Smooth muscle cell (in vitro differentiated cells): ENCODE measurements around the gene KCNQ5. TPM values are rescaled to one million over a fixed set of nuclear protein-coding genes. Genes with fewer than 3 reads are reported as not detected.
"Not testable (repeated sequence)": the region's sequence is repeated elsewhere in the genome, so short reads cannot be mapped to it uniquely, and the experiment has no call there.

ENCODE experiments used
- DNase-seq: peaks from one replicate; lab custom pipeline; 2025; ENCODE audit not compliant: unreplicated experiment; lab: John Stamatoyannopoulos, UW
- H2AFZ ChIP-seq: fragments of 200-600 bp; sonication (generic); 2 replicates; pipeline ENCODE4 v1.6.0; 2016; ENCODE audit warnings: antibody characterized with exemption, low read depth, mild to moderate bottlenecking
- H3F3A ChIP-seq: fragments of 200-600 bp; sonication (generic); 2 replicates; pipeline ENCODE4 v1.6.0; 2017; ENCODE audit warnings: antibody characterized with exemption, low read depth
- H3K27ac ChIP-seq: fragments of 200-600 bp; sonication (generic); 2 replicates; pipeline ENCODE4 v1.5.1; 2016; ENCODE audit warnings: low read depth, mild to moderate bottlenecking
- H3K27me3 ChIP-seq: fragments of 200-600 bp; sonication (generic); 2 replicates; pipeline ENCODE4 v1.6.1; 2016; ENCODE audit warnings: low read depth, mild to moderate bottlenecking
- H3K36me3 ChIP-seq: fragments of 200-600 bp; sonication (generic); 2 replicates; pipeline ENCODE4 v1.5.1; 2016; ENCODE audit warnings: low read depth
- H3K4me1 ChIP-seq: fragments of 200-600 bp; sonication (generic); 2 replicates; pipeline ENCODE4 v1.5.1; 2016; ENCODE audit warnings: low read depth
- H3K4me2 ChIP-seq: fragments of 200-600 bp; sonication (generic); 2 replicates; pipeline ENCODE4 v1.6.0; 2016; ENCODE audit warnings: mild to moderate bottlenecking
- H3K4me3 ChIP-seq: fragments of 200-600 bp; sonication (generic); 2 replicates; pipeline ENCODE4 v1.5.1; 2016; ENCODE audit warnings: mild to moderate bottlenecking
- H3K79me2 ChIP-seq: fragments of 200-600 bp; sonication (generic); 2 replicates; pipeline ENCODE4 v1.6.0; 2016; ENCODE audit warnings: low read depth, mild to moderate bottlenecking
- H3K9ac ChIP-seq: fragments of 200-600 bp; sonication (generic); 2 replicates; pipeline ENCODE4 v1.6.0; 2016; ENCODE audit warnings: low read depth
- H3K9me3 ChIP-seq: fragments of 200-600 bp; sonication (generic); replicated peaks from 2 replicates; pipeline ENCODE4 v1.5.1; 2016; ENCODE audit warnings: low read depth
- H4K20me1 ChIP-seq: fragments of 200-600 bp; sonication (generic); 2 replicates; pipeline ENCODE4 v1.6.0; 2016; ENCODE audit warnings: low read depth
- CTCF ChIP-seq: fragments of 200-600 bp; sonication (generic); IDR thresholded peaks from 2 replicates; pipeline ENCODE4 v1.5.1; 2017; ENCODE audit warnings: borderline replicate concordance, mild to moderate bottlenecking, antibody characterized with exemption; ENCODE audit not compliant: insufficient read depth, poor library complexity, severe bottlenecking
- WGBS: methylation state at CpG from one replicate; pipeline ENCODE4 v1.1.7; 2016; ENCODE audit warnings: low lambda C conversion rate; 5-methylcytosine and 5-hydroxymethylcytosine counted together
- polyA plus RNA-seq: library from polyadenylated mRNA; unstranded; fragments of >200 nt; fragmentation: Nextera tagmentation; extraction: Ambion mirVana; gene quantifications from 2 replicates; pipeline ENCODE4 v1.2.1, GENCODE V29; 2016
- total RNA-seq: library from RNA; depleted of rRNA; stranded (reverse); fragments of >200 nt; gene quantifications from 2 replicates; pipeline ENCODE4 v1.2.3, GENCODE V29; 2014

Gene KCNQ5
- total and polyA plus RNA-seq, 2 experiments from 2014 or later: 1.2 to 2.0 TPM

- TF ChIP-seq CTCF: no peak
- Histone ChIP-seq H3K27ac (no peak overlapping the region), H3K36me3 (no peaks in the 10 kb centered on the region), H3F3A (no peaks in the 10 kb centered on the region), H3K27me3 (no peaks in the 10 kb centered on the region), H3K4me1 (no peaks in the 10 kb centered on the region), H3K79me2 (no peaks in the 10 kb centered on the region), H3K9me3 (no peaks in the 10 kb centered on the region), H3K4me2 (peak overlapping the region; percentile 78), H3K4me3 (no peak overlapping the region), H4K20me1 (no peaks in the 10 kb centered on the region), H2AFZ (no peak overlapping the region), H3K9ac (no peak overlapping the region)
- no peak for DNase-seq
- 72% methylated on average over 6 of the region's 6 CpGs for WGBS
Measured at GRCh38 chr6:73180076-73180738, 558.3 kb downstream of the KCNQ5 start.

- WGBS: 34% methylated on average over 7 of the region's 7 CpGs
- H3K4me3 ChIP-seq: peak overlapping the region; percentile 37
- DNase-seq: no peak
- H3K4me1 ChIP-seq: no peaks in the 10 kb centered on the region
- no peak overlapping the region for H2AFZ ChIP-seq
- no peaks in the 10 kb centered on the region for H3F3A ChIP-seq
- no peak overlapping the region for H3K9ac ChIP-seq
- H3K4me2 ChIP-seq: peak overlapping the region; percentile 78
- H3K27me3 ChIP-seq: no peaks in the 10 kb centered on the region
- H3K79me2 ChIP-seq: no peaks in the 10 kb centered on the region
- H3K9me3 ChIP-seq: no peaks in the 10 kb centered on the region
- no peaks in the 10 kb centered on the region for H4K20me1 ChIP-seq
- TF ChIP-seq CTCF: peak; percentile 82
- no peaks in the 10 kb centered on the region for H3K36me3 ChIP-seq
- H3K27ac ChIP-seq: no peak overlapping the region
Measured at GRCh38 chr6:73180763-73181619, 559.1 kb downstream of the KCNQ5 start.

- Histone ChIP-seq H3K27ac (no peak overlapping the region), H3K9me3 (no peaks in the 10 kb centered on the region), H4K20me1 (no peaks in the 10 kb centered on the region), H3K27me3 (no peaks in the 10 kb centered on the region), H3K4me2 (no peak overlapping the region), H3K79me2 (no peaks in the 10 kb centered on the region), H3K36me3 (no peaks in the 10 kb centered on the region), H3K4me1 (no peaks in the 10 kb centered on the region), H3K9ac (no peak overlapping the region), H3F3A (no peaks in the 10 kb centered on the region), H3K4me3 (no peak overlapping the region), H2AFZ (no peak overlapping the region)
- 93% methylated on average over 2 of the region's 2 CpGs for WGBS
- DNase-seq: no peak
- no peak for TF ChIP-seq CTCF
Measured at GRCh38 chr6:73182021-73182607, 560.2 kb downstream of the KCNQ5 start.

- not testable (repeated sequence) for H2AFZ ChIP-seq, DNase-seq, H3K9me3 ChIP-seq, H3K4me2 ChIP-seq, H3K79me2 ChIP-seq, H3F3A ChIP-seq, H3K27ac ChIP-seq, H3K9ac ChIP-seq, H3K27me3 ChIP-seq, H4K20me1 ChIP-seq, H3K4me1 ChIP-seq, H3K36me3 ChIP-seq, H3K4me3 ChIP-seq
- 98% methylated on average over 4 of the region's 4 CpGs for WGBS
Measured at GRCh38 chr6:73193302-73193701, 571.4 kb downstream of the KCNQ5 start.
